BE2C (cell line): ENCODE results near the gene CFLAR.

ENCODE experiments used
- DNase-seq: peaks from one replicate; pipeline ENCODE4 v3.0.0-alpha.2; 2020
- H3K27me3 ChIP-seq: fragments of 250-450 bp; sonication (Bioruptor Pico); 2 replicates; pipeline ENCODE4 v1.5.1; 2020; ENCODE audit warnings: mild to moderate bottlenecking
- H3K36me3 ChIP-seq: fragments of 250-450 bp; sonication (Bioruptor Pico); 2 replicates; pipeline ENCODE4 v1.5.1; 2020; ENCODE audit warnings: mild to moderate bottlenecking
- H3K4me1 ChIP-seq: fragments of 250-450 bp; sonication (Bioruptor Pico); 2 replicates; pipeline ENCODE4 v1.5.1; 2020
- H3K4me3 ChIP-seq: 2 replicates; pipeline ENCODE4 v1.5.1; 2011; ENCODE audit warnings: low read depth, low read length
- H3K9me3 ChIP-seq: fragments of 250-450 bp; sonication (Bioruptor Pico); 2 replicates; pipeline ENCODE4 v1.5.1; 2020
- TF ChIP-seq, protein P1 (sequence below): IDR thresholded peaks from 2 replicates; pipeline ENCODE4 v1.5.1; 2012; ENCODE audit warnings: mild to moderate bottlenecking, low read depth, low read length

Gene CFLAR

DNA sequence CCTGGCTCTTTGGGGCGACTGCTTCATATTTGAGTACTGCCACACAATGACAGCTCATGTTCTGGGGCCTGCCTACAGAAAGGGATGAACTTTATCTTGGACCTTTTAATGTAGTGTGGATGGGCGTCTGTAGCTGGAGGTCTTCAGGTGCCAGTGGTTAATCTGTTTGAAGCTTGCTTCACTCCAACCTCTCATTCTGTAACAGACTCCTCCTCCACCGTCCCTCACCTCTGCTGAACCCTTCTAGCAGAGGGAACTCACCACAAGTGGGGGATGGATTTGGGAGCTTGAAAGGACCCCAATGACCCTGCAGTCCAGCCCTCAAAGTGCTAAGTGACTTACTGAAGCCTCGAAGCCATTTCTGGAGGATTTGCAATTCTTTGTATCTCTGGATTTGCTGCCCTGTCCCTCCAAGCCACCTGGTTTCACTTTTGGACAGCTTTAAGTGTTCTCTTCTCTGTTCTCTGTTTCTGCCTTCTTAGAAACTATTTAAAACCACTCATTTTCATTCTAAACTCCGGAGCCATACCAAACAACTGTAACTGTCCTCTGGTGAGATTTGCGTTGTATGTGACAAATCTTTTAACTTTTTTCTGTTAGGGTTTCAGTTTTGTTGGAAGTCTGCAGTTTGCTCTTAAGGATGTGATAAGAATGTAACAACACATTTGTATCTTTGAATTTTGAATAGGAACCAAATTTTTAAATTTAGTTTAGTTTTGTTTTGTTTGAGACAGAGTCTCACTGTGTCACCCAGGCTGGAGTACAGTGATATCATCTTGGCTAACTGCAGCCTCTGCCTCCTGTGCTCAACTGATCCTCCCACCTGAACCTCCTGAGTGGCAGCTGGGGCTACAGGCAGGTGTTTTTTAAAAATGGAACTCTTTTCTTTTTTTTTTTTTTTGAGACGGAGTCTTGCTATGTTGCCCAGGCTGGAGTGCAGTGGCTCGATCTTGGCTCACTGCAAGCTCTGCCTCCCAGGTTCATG lies 107.4 kb downstream of the CFLAR start:
- H3K27me3 ChIP-seq, result 0 out of 2 replicates have a peak, but pooled peaks cover 4% of the 10 kb centered on the region
- peaks cover 11% of the 10 kb centered on the region for H3K4me1 ChIP-seq
- H3K36me3 ChIP-seq, result no peaks in the 10 kb centered on the region
- H3K9me3 ChIP-seq, result no peaks in the 10 kb centered on the region
- DNase-seq, result no peak
- TF ChIP-seq, protein P1, sequence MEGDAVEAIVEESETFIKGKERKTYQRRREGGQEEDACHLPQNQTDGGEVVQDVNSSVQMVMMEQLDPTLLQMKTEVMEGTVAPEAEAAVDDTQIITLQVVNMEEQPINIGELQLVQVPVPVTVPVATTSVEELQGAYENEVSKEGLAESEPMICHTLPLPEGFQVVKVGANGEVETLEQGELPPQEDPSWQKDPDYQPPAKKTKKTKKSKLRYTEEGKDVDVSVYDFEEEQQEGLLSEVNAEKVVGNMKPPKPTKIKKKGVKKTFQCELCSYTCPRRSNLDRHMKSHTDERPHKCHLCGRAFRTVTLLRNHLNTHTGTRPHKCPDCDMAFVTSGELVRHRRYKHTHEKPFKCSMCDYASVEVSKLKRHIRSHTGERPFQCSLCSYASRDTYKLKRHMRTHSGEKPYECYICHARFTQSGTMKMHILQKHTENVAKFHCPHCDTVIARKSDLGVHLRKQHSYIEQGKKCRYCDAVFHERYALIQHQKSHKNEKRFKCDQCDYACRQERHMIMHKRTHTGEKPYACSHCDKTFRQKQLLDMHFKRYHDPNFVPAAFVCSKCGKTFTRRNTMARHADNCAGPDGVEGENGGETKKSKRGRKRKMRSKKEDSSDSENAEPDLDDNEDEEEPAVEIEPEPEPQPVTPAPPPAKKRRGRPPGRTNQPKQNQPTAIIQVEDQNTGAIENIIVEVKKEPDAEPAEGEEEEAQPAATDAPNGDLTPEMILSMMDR, result no peak
- no peak overlapping the region for H3K4me3 ChIP-seq
